Stimulated activated CD8-positive, alpha-beta memory T cell treated with anti-CD3 and anti-CD28 coated beads, Interleukin-7, amount 100 ng/mL, for 4 hours (primary cell): ENCODE measurements around the gene GOPC.

ENCODE experiments used
- DNase-seq, 2 donors: peaks; one replicate each; pipeline ENCODE4 v3.0.0-alpha.2; 2020; ENCODE audit warnings: low read depth in 2 of 2

Gene GOPC

GRCh38 chr6:117514655-117515054 is 87.7 kb downstream of the GOPC start:
- no peak for DNase-seq

- no peak for DNase-seq
Observed at GRCh38 chr6:117513778-117514365, 88.4 kb downstream of the GOPC start.

- no peak for DNase-seq
Observed at GRCh38 chr6:117512987-117513573, 89.2 kb downstream of the GOPC start.

GRCh38 chr6:117512056-117512828 is 90.1 kb downstream of the GOPC start:
- no peak for DNase-seq
